ENCODE data around the gene ACSS2. TPM values are rescaled to one million over a fixed set of nuclear protein-coding genes. Genes with fewer than 3 reads are reported as not detected.

Gene ACSS2
- total RNA-seq, 2 donors from 2014 or later = 17.0 to 34.2 TPM

DNA sequence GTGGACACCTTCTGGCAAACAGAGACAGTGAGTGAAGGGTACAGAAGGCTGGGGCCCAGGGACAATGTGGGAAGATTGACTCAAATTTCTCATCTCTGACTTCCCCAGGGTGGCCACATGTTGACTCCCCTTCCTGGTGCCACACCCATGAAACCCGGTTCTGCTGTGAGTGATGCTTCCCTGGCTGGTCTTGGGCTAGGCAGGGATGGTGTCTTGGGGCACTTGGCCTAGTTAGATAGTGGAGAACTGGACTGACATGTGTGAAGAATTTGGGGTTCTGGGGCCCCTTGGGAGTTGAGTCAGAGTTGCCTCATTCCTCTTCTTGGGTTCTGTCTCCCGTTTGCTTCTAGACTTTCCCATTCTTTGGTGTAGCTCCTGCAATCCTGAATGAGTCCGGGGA, 45.0 kb downstream of the ACSS2 start:
- no peak overlapping the region for H3K27ac Mint-ChIP-seq
- Histone ChIP-seq H3K9me3 (ENCODE audit: control insufficient read depth, low read length) (peaks cover 10% of the 10 kb centered on the region), H3K9ac (ENCODE audit: extremely low read depth, low read length, poor library complexity, severe bottlenecking) (no peak overlapping the region), H3K27ac (ENCODE audit: low read depth, low read length) (no peak overlapping the region), H3K27me3 (ENCODE audit: control insufficient read depth, insufficient read depth, low read length, poor library complexity, severe bottlenecking) (no peaks in the 10 kb centered on the region), H3K36me3 (ENCODE audit: control insufficient read depth, insufficient read depth, low read length) (peaks cover 10% of the 10 kb centered on the region), H3K4me1 (ENCODE audit: control insufficient read depth, insufficient read depth, low read length) (peaks cover 3% of the 10 kb centered on the region), H3K4me3 (ENCODE audit: low read length) (no peak overlapping the region)
- no peaks in the 10 kb centered on the region for H3K9me3 Mint-ChIP-seq
- DNase-seq = no peak
- no peak overlapping the region for H3K4me3 Mint-ChIP-seq
- TF ChIP-seq, protein P1, sequence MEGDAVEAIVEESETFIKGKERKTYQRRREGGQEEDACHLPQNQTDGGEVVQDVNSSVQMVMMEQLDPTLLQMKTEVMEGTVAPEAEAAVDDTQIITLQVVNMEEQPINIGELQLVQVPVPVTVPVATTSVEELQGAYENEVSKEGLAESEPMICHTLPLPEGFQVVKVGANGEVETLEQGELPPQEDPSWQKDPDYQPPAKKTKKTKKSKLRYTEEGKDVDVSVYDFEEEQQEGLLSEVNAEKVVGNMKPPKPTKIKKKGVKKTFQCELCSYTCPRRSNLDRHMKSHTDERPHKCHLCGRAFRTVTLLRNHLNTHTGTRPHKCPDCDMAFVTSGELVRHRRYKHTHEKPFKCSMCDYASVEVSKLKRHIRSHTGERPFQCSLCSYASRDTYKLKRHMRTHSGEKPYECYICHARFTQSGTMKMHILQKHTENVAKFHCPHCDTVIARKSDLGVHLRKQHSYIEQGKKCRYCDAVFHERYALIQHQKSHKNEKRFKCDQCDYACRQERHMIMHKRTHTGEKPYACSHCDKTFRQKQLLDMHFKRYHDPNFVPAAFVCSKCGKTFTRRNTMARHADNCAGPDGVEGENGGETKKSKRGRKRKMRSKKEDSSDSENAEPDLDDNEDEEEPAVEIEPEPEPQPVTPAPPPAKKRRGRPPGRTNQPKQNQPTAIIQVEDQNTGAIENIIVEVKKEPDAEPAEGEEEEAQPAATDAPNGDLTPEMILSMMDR (conservative IDR thresholded peaks at IDR 0.05) = no peak
- no peaks in the 10 kb centered on the region for H3K27me3 Mint-ChIP-seq (ENCODE audit: insufficient read depth)
- H3K36me3 Mint-ChIP-seq (ENCODE audit: low read depth) = peaks cover 32% of the 10 kb centered on the region
- peaks cover 6% of the 10 kb centered on the region for H3K4me1 Mint-ChIP-seq
- 99 to 100% methylated on average over 2 to 3 of the region's 3 CpGs for WGBS, 2 experiments (ENCODE audit: insufficient coverage in 1 of 2, insufficient read length in 1 of 2)

GRCh38 chr20:34922654-34923381, 46.4 kb downstream of the ACSS2 start:
- H3K27ac ChIP-seq (ENCODE audit: low read depth, low read length) = no peak overlapping the region
- TF ChIP-seq, protein P1 (conservative IDR thresholded peaks at IDR 0.05) = no peak
- no peaks in the 10 kb centered on the region for H3K27me3 ChIP-seq (ENCODE audit: control insufficient read depth, insufficient read depth, low read length, poor library complexity, severe bottlenecking)
- no peak overlapping the region for H3K27ac Mint-ChIP-seq
- H3K9ac ChIP-seq (ENCODE audit: extremely low read depth, low read length, poor library complexity, severe bottlenecking) = no peak overlapping the region
- H3K27me3 Mint-ChIP-seq (ENCODE audit: insufficient read depth) = no peaks in the 10 kb centered on the region
- H3K9me3 Mint-ChIP-seq = no peaks in the 10 kb centered on the region
- no peak for DNase-seq
- no peaks in the 10 kb centered on the region for H3K4me1 ChIP-seq (ENCODE audit: control insufficient read depth, insufficient read depth, low read length)
- WGBS, 2 experiments (ENCODE audit: insufficient coverage in 1 of 2, insufficient read length in 1 of 2) = 92 to 100% methylated on average over 1 to 5 of the region's 5 CpGs
- no peak overlapping the region for H3K4me3 Mint-ChIP-seq
- H3K36me3 Mint-ChIP-seq (ENCODE audit: low read depth) = peaks cover 32% of the 10 kb centered on the region
- H3K36me3 ChIP-seq (ENCODE audit: control insufficient read depth, insufficient read depth, low read length) = peaks cover 10% of the 10 kb centered on the region
- no peaks in the 10 kb centered on the region for H3K4me1 Mint-ChIP-seq
- H3K4me3 ChIP-seq (ENCODE audit: low read length) = no peak overlapping the region
- H3K9me3 ChIP-seq (ENCODE audit: control insufficient read depth, low read length) = peaks cover 10% of the 10 kb centered on the region

- H3K27ac Mint-ChIP-seq = no peak overlapping the region
- H3K27me3 Mint-ChIP-seq (ENCODE audit: insufficient read depth) = no peaks in the 10 kb centered on the region
- H3K9me3 Mint-ChIP-seq = no peaks in the 10 kb centered on the region
- TF ChIP-seq, protein P1 (conservative IDR thresholded peaks at IDR 0.05) = no peak
- H3K27ac ChIP-seq (ENCODE audit: low read depth, low read length) = no peak overlapping the region
- peaks cover 11% of the 10 kb centered on the region for H3K36me3 ChIP-seq (ENCODE audit: control insufficient read depth, insufficient read depth, low read length)
- no peak overlapping the region for H3K9ac ChIP-seq (ENCODE audit: extremely low read depth, low read length, poor library complexity, severe bottlenecking)
- no peak overlapping the region for H3K4me3 Mint-ChIP-seq
- peaks cover 10% of the 10 kb centered on the region for H3K9me3 ChIP-seq (ENCODE audit: control insufficient read depth, low read length)
- 94% methylated on average over 1 of the region's 2 CpGs; no CpG with 5 or more reads in 1 of the 2 experiments for WGBS, 2 experiments (ENCODE audit: insufficient coverage in 1 of 2, insufficient read length in 1 of 2)
- H3K27me3 ChIP-seq (ENCODE audit: control insufficient read depth, insufficient read depth, low read length, poor library complexity, severe bottlenecking) = no peaks in the 10 kb centered on the region
- no peak for DNase-seq
- no peaks in the 10 kb centered on the region for H3K4me1 ChIP-seq (ENCODE audit: control insufficient read depth, insufficient read depth, low read length)
- H3K36me3 Mint-ChIP-seq (ENCODE audit: low read depth) = peaks cover 34% of the 10 kb centered on the region
- H3K4me1 Mint-ChIP-seq = no peaks in the 10 kb centered on the region
- no peak overlapping the region for H3K4me3 ChIP-seq (ENCODE audit: low read length)
Observed at GRCh38 chr20:34923414-34923813, 47.0 kb downstream of the ACSS2 start.

All from endodermal cell (in vitro differentiated cells).